ENCODE results near the gene RNF10.

The RNF10 gene

GRCh38 chr12:120588371-120588770 is 54.2 kb downstream of the RNF10 start:
- no peak for TF ChIP-seq CTCF (IDR thresholded peaks at IDR 0.05)

- TF ChIP-seq CTCF (IDR thresholded peaks at IDR 0.05): no peak
Measured at GRCh38 chr12:120588948-120589930, 55.1 kb downstream of the RNF10 start.

GRCh38 chr12:120590741-120591407 is 56.7 kb downstream of the RNF10 start:
- TF ChIP-seq CTCF (IDR thresholded peaks at IDR 0.05): no peak

- TF ChIP-seq CTCF (IDR thresholded peaks at IDR 0.05): no peak
Measured at GRCh38 chr12:120592121-120593049, 58.2 kb downstream of the RNF10 start.

GRCh38 chr12:120596901-120597300 is 62.7 kb downstream of the RNF10 start:
- TF ChIP-seq CTCF (IDR thresholded peaks at IDR 0.05): no peak

- no peak for TF ChIP-seq CTCF (IDR thresholded peaks at IDR 0.05)
Measured at GRCh38 chr12:120597861-120598260, 63.7 kb downstream of the RNF10 start.
